ENCODE measurements around the gene BST2.

BST2 gene

DNA sequence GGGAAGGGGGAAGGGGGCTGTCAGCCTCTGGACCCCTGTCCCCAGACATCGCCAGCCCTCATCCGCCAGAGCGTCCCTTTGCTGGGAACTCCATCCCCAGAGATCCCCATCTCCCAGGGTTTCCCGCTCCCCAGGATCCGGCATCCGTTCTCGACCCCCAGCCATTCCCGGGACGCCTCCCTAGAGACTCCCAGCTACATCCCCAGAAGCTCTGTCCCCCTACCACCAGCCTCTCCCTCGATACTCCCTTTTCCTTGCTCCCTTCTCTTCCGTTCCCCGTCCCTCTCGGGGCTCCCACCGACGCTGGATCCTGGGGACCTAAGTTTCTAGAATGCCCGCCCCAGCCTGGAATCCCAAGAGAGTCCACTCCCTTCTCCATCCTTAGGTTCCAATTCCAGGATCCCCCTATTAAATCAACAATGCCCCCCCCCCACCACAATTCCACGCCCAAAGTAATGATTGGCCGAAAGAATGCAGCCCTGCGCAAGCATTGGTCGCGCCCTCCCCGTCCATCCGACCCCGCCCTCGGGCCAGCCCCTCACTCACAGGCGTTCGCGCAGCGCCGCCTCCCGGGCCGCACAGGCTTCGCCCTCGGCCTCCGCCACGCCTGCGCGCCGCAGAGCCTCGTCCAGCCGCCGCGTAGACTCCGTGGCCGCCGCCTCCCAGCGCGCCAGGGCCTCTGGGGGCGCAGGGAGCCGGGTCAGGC, 14.6 kb downstream of the BST2 start:
- Histone ChIP-seq H3K4me3 (replicated peaks; ENCODE audit: insufficient read depth, low read length) (peak overlapping the region; percentile 48), H3K27me3 (ENCODE audit: insufficient read depth, poor library complexity, severe bottlenecking) (peaks cover 3% of the 10 kb centered on the region), H3K27ac (replicated peaks) (no peak overlapping the region)
- peak; percentile 74 to 89 for DNase-seq (ENCODE audit: low read depth in 1 of 2, low spot score in 1 of 2)
- TF ChIP-seq, protein P1, sequence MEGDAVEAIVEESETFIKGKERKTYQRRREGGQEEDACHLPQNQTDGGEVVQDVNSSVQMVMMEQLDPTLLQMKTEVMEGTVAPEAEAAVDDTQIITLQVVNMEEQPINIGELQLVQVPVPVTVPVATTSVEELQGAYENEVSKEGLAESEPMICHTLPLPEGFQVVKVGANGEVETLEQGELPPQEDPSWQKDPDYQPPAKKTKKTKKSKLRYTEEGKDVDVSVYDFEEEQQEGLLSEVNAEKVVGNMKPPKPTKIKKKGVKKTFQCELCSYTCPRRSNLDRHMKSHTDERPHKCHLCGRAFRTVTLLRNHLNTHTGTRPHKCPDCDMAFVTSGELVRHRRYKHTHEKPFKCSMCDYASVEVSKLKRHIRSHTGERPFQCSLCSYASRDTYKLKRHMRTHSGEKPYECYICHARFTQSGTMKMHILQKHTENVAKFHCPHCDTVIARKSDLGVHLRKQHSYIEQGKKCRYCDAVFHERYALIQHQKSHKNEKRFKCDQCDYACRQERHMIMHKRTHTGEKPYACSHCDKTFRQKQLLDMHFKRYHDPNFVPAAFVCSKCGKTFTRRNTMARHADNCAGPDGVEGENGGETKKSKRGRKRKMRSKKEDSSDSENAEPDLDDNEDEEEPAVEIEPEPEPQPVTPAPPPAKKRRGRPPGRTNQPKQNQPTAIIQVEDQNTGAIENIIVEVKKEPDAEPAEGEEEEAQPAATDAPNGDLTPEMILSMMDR (IDR thresholded peaks at IDR 0.05; ENCODE audit: insufficient read depth, low read length), result peak; percentile 44
- TF ChIP-seq, protein P2, sequence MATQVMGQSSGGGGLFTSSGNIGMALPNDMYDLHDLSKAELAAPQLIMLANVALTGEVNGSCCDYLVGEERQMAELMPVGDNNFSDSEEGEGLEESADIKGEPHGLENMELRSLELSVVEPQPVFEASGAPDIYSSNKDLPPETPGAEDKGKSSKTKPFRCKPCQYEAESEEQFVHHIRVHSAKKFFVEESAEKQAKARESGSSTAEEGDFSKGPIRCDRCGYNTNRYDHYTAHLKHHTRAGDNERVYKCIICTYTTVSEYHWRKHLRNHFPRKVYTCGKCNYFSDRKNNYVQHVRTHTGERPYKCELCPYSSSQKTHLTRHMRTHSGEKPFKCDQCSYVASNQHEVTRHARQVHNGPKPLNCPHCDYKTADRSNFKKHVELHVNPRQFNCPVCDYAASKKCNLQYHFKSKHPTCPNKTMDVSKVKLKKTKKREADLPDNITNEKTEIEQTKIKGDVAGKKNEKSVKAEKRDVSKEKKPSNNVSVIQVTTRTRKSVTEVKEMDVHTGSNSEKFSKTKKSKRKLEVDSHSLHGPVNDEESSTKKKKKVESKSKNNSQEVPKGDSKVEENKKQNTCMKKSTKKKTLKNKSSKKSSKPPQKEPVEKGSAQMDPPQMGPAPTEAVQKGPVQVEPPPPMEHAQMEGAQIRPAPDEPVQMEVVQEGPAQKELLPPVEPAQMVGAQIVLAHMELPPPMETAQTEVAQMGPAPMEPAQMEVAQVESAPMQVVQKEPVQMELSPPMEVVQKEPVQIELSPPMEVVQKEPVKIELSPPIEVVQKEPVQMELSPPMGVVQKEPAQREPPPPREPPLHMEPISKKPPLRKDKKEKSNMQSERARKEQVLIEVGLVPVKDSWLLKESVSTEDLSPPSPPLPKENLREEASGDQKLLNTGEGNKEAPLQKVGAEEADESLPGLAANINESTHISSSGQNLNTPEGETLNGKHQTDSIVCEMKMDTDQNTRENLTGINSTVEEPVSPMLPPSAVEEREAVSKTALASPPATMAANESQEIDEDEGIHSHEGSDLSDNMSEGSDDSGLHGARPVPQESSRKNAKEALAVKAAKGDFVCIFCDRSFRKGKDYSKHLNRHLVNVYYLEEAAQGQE (IDR thresholded peaks at IDR 0.05; ENCODE audit: insufficient replicate concordance, low read depth), result no peak
- TF ChIP-seq GABPA (IDR thresholded peaks at IDR 0.05; ENCODE audit: low read depth) (no peak), SPI1 (IDR thresholded peaks at IDR 0.05; ENCODE audit: borderline replicate concordance, low read depth) (no peak)

- TF ChIP-seq, protein P2 (IDR thresholded peaks at IDR 0.05; ENCODE audit: insufficient replicate concordance, low read depth), result no peak
- TF ChIP-seq GABPA (IDR thresholded peaks at IDR 0.05; ENCODE audit: low read depth) (no peak), POLR2AphosphoS5 (IDR thresholded peaks at IDR 0.05; ENCODE audit: low read depth) (no peak), SPI1 (IDR thresholded peaks at IDR 0.05; ENCODE audit: borderline replicate concordance, low read depth) (no peak)
- TF ChIP-seq, protein P1 (IDR thresholded peaks at IDR 0.05; ENCODE audit: insufficient read depth, low read length), result no peak
- no peak overlapping the region for H3K27ac ChIP-seq (replicated peaks)
- peaks cover 3% of the 10 kb centered on the region for H3K27me3 ChIP-seq (ENCODE audit: insufficient read depth, poor library complexity, severe bottlenecking)
- DNase-seq (ENCODE audit: low read depth in 1 of 2, low spot score in 1 of 2), result no peak
- peak overlapping the region; percentile 48 for H3K4me3 ChIP-seq (replicated peaks; ENCODE audit: insufficient read depth, low read length)
Observed at GRCh38 chr19:17389957-17390664, 15.3 kb downstream of the BST2 start.

- TF ChIP-seq SPI1 (IDR thresholded peaks at IDR 0.05; ENCODE audit: borderline replicate concordance, low read depth) (no peak), POLR2AphosphoS5 (IDR thresholded peaks at IDR 0.05; ENCODE audit: low read depth) (no peak), GABPA (IDR thresholded peaks at IDR 0.05; ENCODE audit: low read depth) (no peak)
- TF ChIP-seq, protein P1 (IDR thresholded peaks at IDR 0.05; ENCODE audit: insufficient read depth, low read length), result no peak
- TF ChIP-seq, protein P2 (IDR thresholded peaks at IDR 0.05; ENCODE audit: insufficient replicate concordance, low read depth), result no peak
- Histone ChIP-seq H3K27me3 (ENCODE audit: insufficient read depth, poor library complexity, severe bottlenecking) (peaks cover 3% of the 10 kb centered on the region), H3K4me3 (replicated peaks; ENCODE audit: insufficient read depth, low read length) (no peak overlapping the region), H3K27ac (replicated peaks) (no peak overlapping the region)
- no peak for DNase-seq (ENCODE audit: low read depth in 1 of 2, low spot score in 1 of 2)
Observed at GRCh38 chr19:17389288-17389687, 16.1 kb downstream of the BST2 start.

Measured in HL-60 (cell line).